DND-41 (cell line): ENCODE results near the gene CCDC6.
"Not testable (repeated sequence)": the region's sequence is repeated elsewhere in the genome, so short reads cannot be mapped to it uniquely, and the experiment has no call there.

Source experiments
- ATAC-seq: fragments of 200-7000 bp; cut with Tn5 transposase; 3 replicates; pipeline ENCODE4 v1.9.1; 2021; ENCODE audit warnings: low read depth; ENCODE audit not compliant: insufficient read depth
- DNase-seq: peaks from one replicate; pipeline ENCODE4 v3.0.0-alpha.2; 2020
- H2AFZ ChIP-seq: 2 replicates; pipeline ENCODE4 v1.6.0; 2012; ENCODE audit warnings: low read depth, low read length
- H3K27ac ChIP-seq: 2 replicates; pipeline ENCODE4 v1.5.1; 2012; ENCODE audit warnings: low read length, inconsistent platforms
- H3K27me3 ChIP-seq: fragments of 200-600 bp; sonication (generic); 2 replicates; pipeline ENCODE4 v1.6.0; 2012; ENCODE audit warnings: low read length, mild to moderate bottlenecking, inconsistent platforms; ENCODE audit not compliant: insufficient read depth, poor library complexity
- H3K36me3 ChIP-seq: 2 replicates; pipeline ENCODE4 v1.5.1; 2012; ENCODE audit warnings: low read length, inconsistent platforms; ENCODE audit not compliant: insufficient read depth
- H3K4me1 ChIP-seq: 2 replicates; pipeline ENCODE4 v1.5.1; 2012; ENCODE audit warnings: mild to moderate bottlenecking, low read length; ENCODE audit not compliant: insufficient read depth
- H3K4me2 ChIP-seq: 2 replicates; pipeline ENCODE4 v1.6.0; 2012; ENCODE audit warnings: mild to moderate bottlenecking, moderate library complexity, low read length, inconsistent platforms; ENCODE audit not compliant: insufficient read depth
- H3K4me3 ChIP-seq, 2 experiments: fragments of 200-600 bp in 1 of 2; shearing (Covaris generic) in 1 of 2; 2 replicates each; pipeline ENCODE4 v1.5.1; 2012 to 2016; ENCODE audit warnings: inconsistent platforms in 2 of 2, low read length in 2 of 2, mild to moderate bottlenecking in 2 of 2, low read depth in 1 of 2, moderate library complexity in 1 of 2
- H3K79me2 ChIP-seq: 2 replicates; pipeline ENCODE4 v1.6.0; 2012; ENCODE audit warnings: low read length, inconsistent platforms; ENCODE audit not compliant: insufficient read depth
- H3K9ac ChIP-seq: 2 replicates; pipeline ENCODE4 v1.6.0; 2012; ENCODE audit warnings: low read depth, mild to moderate bottlenecking, inconsistent platforms, low read length, moderate library complexity
- H3K9me3 ChIP-seq: 2 replicates; pipeline ENCODE4 v1.5.1; 2012; ENCODE audit warnings: low read length, moderate library complexity, mild to moderate bottlenecking, inconsistent platforms; ENCODE audit not compliant: insufficient read depth, severe bottlenecking
- H4K20me1 ChIP-seq: 2 replicates; pipeline ENCODE4 v1.6.0; 2012; ENCODE audit warnings: low read length; ENCODE audit not compliant: insufficient read depth
- CTCF ChIP-seq: IDR thresholded peaks from 2 replicates; pipeline ENCODE4 v1.5.1; 2012; ENCODE audit warnings: borderline replicate concordance, low read length, moderate library complexity, mild to moderate bottlenecking; ENCODE audit not compliant: poor library complexity, severe bottlenecking; ENCODE audit errors: extremely low read depth
- EZH2 ChIP-seq: IDR thresholded peaks from 3 replicates; pipeline ENCODE4 v1.6.1; 2012; ENCODE audit warnings: borderline replicate concordance, low read depth, mild to moderate bottlenecking, moderate library complexity, low read length, inconsistent platforms; ENCODE audit not compliant: severe bottlenecking

CCDC6 gene

GRCh38 chr10:59785476-59785875, 120.9 kb downstream of the CCDC6 start:
- not testable (repeated sequence) for H3K4me1 ChIP-seq, H3K4me3 ChIP-seq, H3K4me2 ChIP-seq, H3K9ac ChIP-seq, H2AFZ ChIP-seq, H3K27me3 ChIP-seq, ATAC-seq, DNase-seq, H3K36me3 ChIP-seq, H3K27ac ChIP-seq, H4K20me1 ChIP-seq, H3K9me3 ChIP-seq, H3K79me2 ChIP-seq

- Histone ChIP-seq H3K27ac (no peak overlapping the region), H3K4me2 (no peak overlapping the region), H3K27me3 (no peaks in the 10 kb centered on the region), H2AFZ (no peak overlapping the region), H3K9ac (no peak overlapping the region), H3K79me2 (no peaks in the 10 kb centered on the region), H3K36me3 (no peaks in the 10 kb centered on the region), H3K4me1 (no peaks in the 10 kb centered on the region), H4K20me1 (no peaks in the 10 kb centered on the region), H3K4me3 (no peak overlapping the region), H3K9me3 (peaks cover 4% of the 10 kb centered on the region)
- no peak for ATAC-seq
- no peak for DNase-seq
- TF ChIP-seq CTCF (no peak), EZH2 (no peak)
Measured at GRCh38 chr10:59781511-59781910, 124.8 kb downstream of the CCDC6 start.

- H2AFZ ChIP-seq, result no peak overlapping the region
- no peak for DNase-seq
Measured at GRCh38 chr10:59779756-59780533, 126.4 kb downstream of the CCDC6 start.

More at GRCh38 chr10:59779756-59780533, 126.4 kb downstream of the CCDC6 start:
- Histone ChIP-seq H3K27ac (no peak overlapping the region), H3K4me3 (no peak overlapping the region), H3K9me3 (peaks cover 4% of the 10 kb centered on the region), H3K4me2 (no peak overlapping the region), H3K9ac (no peak overlapping the region), H3K79me2 (no peaks in the 10 kb centered on the region), H4K20me1 (no peaks in the 10 kb centered on the region), H3K27me3 (no peaks in the 10 kb centered on the region), H3K4me1 (no peaks in the 10 kb centered on the region), H3K36me3 (no peaks in the 10 kb centered on the region)
- ATAC-seq, result no peak
- TF ChIP-seq EZH2 (no peak), CTCF (no peak)
